GM12878 (cell line): ENCODE results near the gene CHRM4. TPM values are rescaled to one million over a fixed set of nuclear protein-coding genes. Genes with fewer than 3 reads are reported as not detected.

Source experiments
- ATAC-seq: fragments of 200-7000 bp; cut with Tn5 transposase; 3 replicates; pipeline ENCODE4 v1.9.1; 2020; ENCODE audit warnings: mild to moderate bottlenecking, moderate library complexity
- BruUV-seq: library from RNA; stranded (reverse); fragments of 400-500 nt; replicated peaks from 2 replicates; lab custom pipeline; 2021; lab: Mats Ljungman, UMichigan
- CTCF ChIA-PET: fragments of 300-600 bp; sonication (Branson Sonifier 250); formaldehyde crosslinking; extraction: SDS; loops from one replicate; lab custom pipeline; 2021; ENCODE audit warnings: inconsistent platforms; lab: Yijun Ruan, JAX
- POLR2A ChIA-PET: fragments of 350-600 bp; formaldehyde crosslinking; extraction: SDS; loops from one replicate; lab custom pipeline; 2021; ENCODE audit warnings: inconsistent platforms; lab: Charles Lee
- RAD21 ChIA-PET: fragments of 300-600 bp; sonication (Branson Sonifier 250); formaldehyde crosslinking; loops from one replicate; lab custom pipeline; 2023; ENCODE audit warnings: antibody characterized with exemption; ENCODE audit not compliant: unreplicated experiment; lab: Charles Lee
- SMC1A ChIA-PET: fragments of 300-600 bp; sonication (Branson Sonifier 250); formaldehyde crosslinking; loops from one replicate; lab custom pipeline; 2023; ENCODE audit not compliant: unreplicated experiment, uncharacterized antibody; lab: Charles Lee
- DNase-seq: peaks from one replicate; pipeline ENCODE4 v3.0.0-alpha.2; 2011; ENCODE audit warnings: low read depth, low spot score
- FAIRE-seq: peaks from 3 replicates; lab custom pipeline; 2011; peaks lifted over from hg19 to GRCh38; lab: Jason Lieb, UNC
- H2AFZ ChIP-seq: 2 replicates; pipeline ENCODE4 v1.6.0; 2011; ENCODE audit warnings: low read depth, low read length, control low read depth; ENCODE audit not compliant: control insufficient read depth
- H3K27ac ChIP-seq: 2 replicates; pipeline ENCODE4 v1.5.1; 2011; ENCODE audit warnings: control low read depth; ENCODE audit not compliant: control insufficient read depth, insufficient read depth
- H3K27me3 ChIP-seq, 2 experiments: replicated peaks in 1 of 2; 2 replicates each; pipeline versions ENCODE4 v1.6.0 to v1.6.1; 2011; ENCODE audit warnings: low read length in 1 of 2; ENCODE audit not compliant: control insufficient read depth in 2 of 2, insufficient read depth in 2 of 2
- H3K36me3 ChIP-seq, 2 experiments: 2 replicates each; pipeline ENCODE4 v1.5.1; 2011; ENCODE audit warnings: low read length in 1 of 2; ENCODE audit not compliant: control insufficient read depth in 2 of 2, insufficient read depth in 2 of 2
- H3K4me1 ChIP-seq: 2 replicates; pipeline ENCODE4 v1.6.1; 2011; ENCODE audit warnings: mild to moderate bottlenecking, low read length, moderate library complexity, mixed read lengths; ENCODE audit not compliant: control insufficient read depth, insufficient read depth
- H3K4me2 ChIP-seq: 2 replicates; pipeline ENCODE4 v1.6.0; 2011; ENCODE audit warnings: control low read depth; ENCODE audit not compliant: control insufficient read depth, insufficient read depth
- H3K4me3 ChIP-seq: fragments of 200-600 bp; sonication (generic); 2 replicates; pipeline ENCODE4 v1.5.1; 2016
- H3K79me2 ChIP-seq: 2 replicates; pipeline ENCODE4 v1.6.0; 2011; ENCODE audit warnings: low read length; ENCODE audit not compliant: control insufficient read depth, insufficient read depth
- H3K9ac ChIP-seq: 2 replicates; pipeline ENCODE4 v1.8.0; 2011; ENCODE audit warnings: low read length, control low read depth, mixed read lengths; ENCODE audit not compliant: control insufficient read depth, insufficient read depth
- H3K9me3 ChIP-seq: replicated peaks from 3 replicates; pipeline ENCODE4 v1.5.1; 2011; ENCODE audit warnings: mild to moderate bottlenecking, low read length; ENCODE audit not compliant: control insufficient read depth, insufficient read depth
- H4K20me1 ChIP-seq: 2 replicates; pipeline ENCODE4 v1.6.0; 2011; ENCODE audit not compliant: control insufficient read depth, insufficient read depth
- CHD2 ChIP-seq: IDR thresholded peaks from 2 replicates; pipeline ENCODE4 v1.6.1; 2011; ENCODE audit warnings: low read depth, low read length, improper control_type of control experiment, borderline replicate concordance
- EP300 ChIP-seq, 2 experiments: fragments of 150-350 bp in 1 of 2; IDR thresholded peaks; 2 replicates each; pipeline ENCODE4 v1.6.1; 2011 to 2012; ENCODE audit warnings: low read depth in 2 of 2, low read length in 2 of 2, borderline replicate concordance in 1 of 2, improper control_type of control experiment in 1 of 2, inconsistent platforms in 1 of 2; ENCODE audit not compliant: control insufficient read depth in 1 of 2
- EZH2 ChIP-seq: IDR thresholded peaks from 2 replicates; pipeline ENCODE4 v1.6.1; 2012; ENCODE audit warnings: low read depth, mild to moderate bottlenecking, control low read depth, inconsistent platforms, low read length, borderline replicate concordance; ENCODE audit not compliant: control insufficient read depth
- KDM1A ChIP-seq: fragments of 200-600 bp; sonication (generic); IDR thresholded peaks from 2 replicates; pipeline ENCODE4 v1.6.1; 2016; ENCODE audit warnings: borderline replicate concordance
- LARP7 ChIP-seq: fragments of 450-650 bp; IDR thresholded peaks from 2 replicates; pipeline ENCODE4 v1.6.1; 2017; ENCODE audit warnings: mild to moderate bottlenecking
- POLR2A ChIP-seq: IDR thresholded peaks from 2 replicates; pipeline ENCODE4 v1.6.1; 2011; ENCODE audit warnings: low read depth, mild to moderate bottlenecking, low read length
- RUNX3 ChIP-seq: IDR thresholded peaks from 2 replicates; pipeline ENCODE4 v1.6.1; 2012; ENCODE audit warnings: low read length, inconsistent platforms
- SMC3 ChIP-seq: IDR thresholded peaks from 2 replicates; pipeline ENCODE4 v1.6.1; 2011; ENCODE audit warnings: low read length, improper control_type of control experiment, borderline replicate concordance
- WGBS: methylation state at CpG from one replicate; pipeline ENCODE4 v1.1.6; 2016; ENCODE audit warnings: low lambda C conversion rate; ENCODE audit not compliant: insufficient replicate concordance, insufficient coverage; ENCODE audit errors: missing lambda C conversion rate; 5-methylcytosine and 5-hydroxymethylcytosine counted together
- in situ Hi-C: fragments of 300-500 bp; cut with MboI; formaldehyde crosslinking; loops from 9 replicates; pipeline ENCODE4 v1.14.3; 2018; ENCODE audit warnings: mixed read lengths
- intact Hi-C: fragments of 100-400 bp; cut with micrococcal nuclease; formaldehyde crosslinking; loops from one replicate; pipeline ENCODE4 v1.14.2; 2022; ENCODE audit not compliant: unreplicated experiment
- polyA plus RNA-seq, 11 experiments: library from polyadenylated mRNA; depleted of rRNA in 4 of 11; unstranded in 6 of 11; stranded (reverse) in 5 of 11; fragments of >200 nt; fragmentation: Nextera tagmentation in 4 of 11; fragmentation: Illumina TruSeq in 1 of 11; extraction: Ambion mirVana in 4 of 11; extraction: Trizol in 1 of 11; gene quantifications; 1 replicate in 1 of 11; 2 replicates in 10 of 11; pipeline versions ENCODE4 v1.2.1 to v1.2.3, GENCODE V29; 2011 to 2016; ENCODE audit warnings: inconsistent platforms in 2 of 11, missing spikeins in 2 of 11, low read depth in 1 of 11
- total RNA-seq, 4 experiments: library from RNA; depleted of rRNA in 3 of 4; stranded (reverse); fragments of >200 nt in 3 of 4; fragmentation: Illumina TruSeq in 1 of 4; extraction: Trizol in 1 of 4; gene quantifications; 2 replicates each; pipeline versions ENCODE4 v1.2.1 to v1.2.3, GENCODE V29; 2013 to 2021

The CHRM4 gene
- total and polyA plus RNA-seq, 10 of the 15 experiments (the other 5 are each of a cell fraction or from before 2014, with no cell fraction given): 0.12 to 0.23 (median 0.13) TPM; not detected in 7

GRCh38 chr11:46378811-46379481 is 12.6 kb downstream of the CHRM4 start:
- SMC1A ChIA-PET: no interaction called here
- Histone ChIP-seq H3K27ac (no peak overlapping the region), H3K4me1 (peaks cover 8% of the 10 kb centered on the region), H3K9ac (no peak overlapping the region), H3K27me3 (peaks cover 6 to 12% of the 10 kb centered on the region in 2 experiments), H3K4me3 (no peak overlapping the region), H2AFZ (no peak overlapping the region), H4K20me1 (no peaks in the 10 kb centered on the region), H3K4me2 (no peak overlapping the region), H3K36me3 (peaks cover 4 to 17% of the 10 kb centered on the region in 2 experiments; a peak in 3 of 4 replicates), H3K9me3 (no peaks in the 10 kb centered on the region), H3K79me2 (no peaks in the 10 kb centered on the region)
- RAD21 ChIA-PET: interaction anchor here (0.5 kb wide), 1 partner anchor 1163 kb away, joined by 4 read pairs; no protein-coding TSS in a partner anchor
- in situ Hi-C loops: no loop called here
- FAIRE-seq (no peak), ATAC-seq (peak; percentile 6; the same call in 2 of the 3 replicates), DNase-seq (no peak)
- intact Hi-C loops: no loop called here
- CTCF ChIA-PET: interaction anchor here (0.8 to 1.9 kb wide), 4 partner anchors 10 to 140 kb away, joined by 3 to 5 read pairs (median 4); no protein-coding TSS in a partner anchor
- POLR2A ChIA-PET: interaction anchor here (0.8 kb wide), 1 partner anchor 104 kb away, joined by 3 read pairs; no protein-coding TSS in a partner anchor
- WGBS: 89% methylated on average over 20 of the region's 20 CpGs
- TF ChIP-seq EP300 (IDR thresholded peaks at IDR 0.05; ENCODE audit: borderline replicate concordance in 1 of 2, control insufficient read depth in 1 of 2, low read depth in 2 of 2, low read length in 2 of 2): no peak
- no peak for TF ChIP-seq SMC3
- TF ChIP-seq EZH2: no peak
- TF ChIP-seq RUNX3: peak; percentile 28; the same call in 1 of the 2 replicates
- no peak for TF ChIP-seq LARP7
- TF ChIP-seq KDM1A: no peak
- TF ChIP-seq POLR2A: peak; percentile 53; the same call in 1 of the 2 replicates
- no peak for TF ChIP-seq CHD2
- BruUV-seq: no TSS peak
